GM21576 (cell line): ENCODE results near the gene ABI3BP.
"Not testable (repeated sequence)": the region's sequence is repeated elsewhere in the genome, so short reads cannot be mapped to it uniquely, and the experiment has no call there.

Source experiments
- ATAC-seq: cut with Tn5 transposase; IDR thresholded peaks from one replicate; pipeline ENCODE4 v1.9.1; 2021; ENCODE audit warnings: mild to moderate bottlenecking, moderate library complexity; ENCODE audit not compliant: unreplicated experiment

ABI3BP gene

GRCh38 chr3:100993309-100993708 is at the start of gene ABI3BP:
Gene ABI3BP, minus strand, starts transcription at chr3:100993421. Its CDS starts 37 bp downstream, at chr3:100993384.
- no peak for ATAC-seq

- no peak for ATAC-seq
Observed at GRCh38 chr3:101039285-101039684, 46.1 kb upstream of the ABI3BP start.

GRCh38 chr3:101038880-101039279 is 45.7 kb upstream of the ABI3BP start:
- ATAC-seq: no peak

- ATAC-seq: no peak
Observed at GRCh38 chr3:101038393-101038792, 45.2 kb upstream of the ABI3BP start.

- no peak for ATAC-seq
Observed at GRCh38 chr3:101037613-101038012, 44.4 kb upstream of the ABI3BP start.

GRCh38 chr3:101036676-101037075 is 43.5 kb upstream of the ABI3BP start:
- no peak for ATAC-seq

- no peak for ATAC-seq
Observed at GRCh38 chr3:101036213-101036618, 43.0 kb upstream of the ABI3BP start.

GRCh38 chr3:101027286-101027685 is 34.1 kb upstream of the ABI3BP start:
- ATAC-seq: no peak

GRCh38 chr3:101026881-101027280 is 33.7 kb upstream of the ABI3BP start:
- ATAC-seq: no peak

- ATAC-seq: no peak
Observed at GRCh38 chr3:101026244-101026643, 33.0 kb upstream of the ABI3BP start.

GRCh38 chr3:101020351-101021015 is 27.3 kb upstream of the ABI3BP start:
- no peak for ATAC-seq

- ATAC-seq: no peak
Observed at GRCh38 chr3:101017017-101017416, 23.8 kb upstream of the ABI3BP start.

- not testable (repeated sequence) for ATAC-seq
Observed at GRCh38 chr3:101012312-101012711, 19.1 kb upstream of the ABI3BP start.

- ATAC-seq: no peak
Observed at GRCh38 chr3:101011136-101011535, 17.9 kb upstream of the ABI3BP start.

GRCh38 chr3:101010296-101010695 is 17.1 kb upstream of the ABI3BP start:
- ATAC-seq: no peak

GRCh38 chr3:101009386-101009785 is 16.2 kb upstream of the ABI3BP start:
- ATAC-seq: no peak

GRCh38 chr3:100999160-100999559 is 5.9 kb upstream of the ABI3BP start:
- no peak for ATAC-seq

GRCh38 chr3:100994809-100995208 is 1.6 kb upstream of the ABI3BP start:
- ATAC-seq: no peak

GRCh38 chr3:100994187-100994586 is 966 bp upstream of the ABI3BP start:
- no peak for ATAC-seq

- no peak for ATAC-seq
Observed at GRCh38 chr3:100992231-100993012, 799 bp downstream of the ABI3BP start.

- ATAC-seq: no peak
Observed at GRCh38 chr3:100988080-100988479, 5.1 kb downstream of the ABI3BP start.

GRCh38 chr3:100984308-100984707 is 8.9 kb downstream of the ABI3BP start:
- ATAC-seq: no peak
